ENCODE measurements around the gene MOV10. TPM values are rescaled to one million over a fixed set of nuclear protein-coding genes. Genes with fewer than 3 reads are reported as not detected.

The MOV10 gene
- total RNA-seq (33.6 TPM), polyA plus RNA-seq (62.9 TPM)
- long read RNA-seq, donor 1, partial matches to known transcripts = 0 of 3 reads
- long read RNA-seq, donor 1, other reads (novel, unspliced or antisense) = 0 of 3 reads
- long read RNA-seq, donor 2, transcript MOV10-201 (20 exons, 3,383 nt) = major isoform, 10 of 209 reads
- long read RNA-seq, donor 2, partial matches to known transcripts = 68 of 209 reads
- long read RNA-seq, donor 2, other reads (novel, unspliced or antisense) = 126 of 209 reads
- long read RNA-seq, donor 3, partial matches to known transcripts = 94 of 116 reads
- long read RNA-seq, donor 3, other reads (novel, unspliced or antisense) = 17 of 116 reads
- long read RNA-seq, donor 4, partial matches to known transcripts = 0 of 1 reads
- long read RNA-seq, donor 4, other reads (novel, unspliced or antisense) = 0 of 1 reads
- long read RNA-seq, donor 5, partial matches to known transcripts = 13 of 22 reads
- long read RNA-seq, donor 5, other reads (novel, unspliced or antisense) = 0 of 22 reads
- long read RNA-seq, donor 6, partial matches to known transcripts = 25 of 94 reads
- long read RNA-seq, donor 6, other reads (novel, unspliced or antisense) = 61 of 94 reads
- long read RNA-seq, donor 7, partial matches to known transcripts = 11 of 19 reads
- long read RNA-seq, donor 7, other reads (novel, unspliced or antisense) = 0 of 19 reads
- long read RNA-seq, donor 8, partial matches to known transcripts = 0 of 2 reads
- long read RNA-seq, donor 8, other reads (novel, unspliced or antisense) = 0 of 2 reads
- long read RNA-seq, donor 9, partial matches to known transcripts = 15 of 43 reads
- long read RNA-seq, donor 9, other reads (novel, unspliced or antisense) = 27 of 43 reads
- long read RNA-seq, donor 10, transcript MOV10-201 (20 exons, 3,383 nt) = major isoform, 5 of 52 reads
- long read RNA-seq, donor 10, partial matches to known transcripts = 18 of 52 reads
- long read RNA-seq, donor 10, other reads (novel, unspliced or antisense) = 29 of 52 reads

DNA sequence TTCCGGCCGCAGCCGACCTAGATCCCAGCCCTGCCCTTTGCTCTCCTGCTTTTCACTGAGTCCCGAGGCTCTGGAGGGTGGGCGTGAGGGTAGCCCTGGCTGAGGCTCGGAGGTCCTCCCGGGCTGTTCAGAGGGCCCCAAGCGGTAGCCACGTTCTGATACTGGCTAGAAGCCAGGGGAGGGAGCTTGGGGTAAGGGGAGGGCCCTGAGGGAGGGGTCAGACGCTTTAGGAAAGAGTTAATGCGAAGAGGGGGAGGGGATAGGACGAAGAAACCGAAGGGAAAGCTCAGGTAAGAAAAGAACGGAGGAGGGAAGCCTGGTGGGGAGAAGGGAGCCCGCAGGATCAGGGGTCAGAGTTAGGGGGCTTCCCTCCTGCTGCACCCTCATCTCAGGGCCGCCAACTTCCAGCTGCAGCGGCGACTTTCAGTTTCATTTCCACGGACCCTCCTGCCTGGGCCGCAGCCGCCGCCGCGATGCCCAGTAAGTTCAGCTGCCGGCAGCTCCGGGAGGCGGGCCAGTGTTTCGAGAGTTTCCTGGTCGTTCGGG, at the start of gene MOV10:
TSS of gene MOV10 (plus strand) at position 220 of the 546 bp plus-strand sequence. CDS start at position 474, 254 bp downstream.
- WGBS = 0% methylated on average over 30 of the region's 30 CpGs
- no peaks in the 10 kb centered on the region for H3K9me3 ChIP-seq (ENCODE audit: control insufficient read depth in 2 of 2, insufficient read depth in 1 of 2, low read length in 1 of 2)
- H3K4me3 ChIP-seq (ENCODE audit: low read length in 2 of 2) = peak within 1 kb of the TSS; percentile 82 to 92
- peaks cover 3 to 18% of the 10 kb centered on the region in 2 donors for H3K4me1 ChIP-seq (ENCODE audit: control insufficient read depth in 2 of 2, insufficient read depth in 2 of 2, low read length in 2 of 2)
- peak within 1 kb of the TSS; percentile 52 to 80 for H3K27ac ChIP-seq (ENCODE audit: low read depth in 1 of 2, low read length in 1 of 2)
- DNase-seq (ENCODE audit: low read depth in 6 of 9, low spot score in 9 of 9) = peak in 7 of 9 donors; percentile 36 to 74 (median 50)
- H3K36me3 ChIP-seq (ENCODE audit: control insufficient read depth in 2 of 2, insufficient read depth in 2 of 2, low read length in 1 of 2) = peaks cover 5 to 22% of the 10 kb centered on the region in 2 donors
- H3K27me3 ChIP-seq (ENCODE audit: control insufficient read depth in 2 of 2, insufficient read depth in 1 of 2, low read length in 1 of 2) = no peaks in the 10 kb centered on the region

DNA sequence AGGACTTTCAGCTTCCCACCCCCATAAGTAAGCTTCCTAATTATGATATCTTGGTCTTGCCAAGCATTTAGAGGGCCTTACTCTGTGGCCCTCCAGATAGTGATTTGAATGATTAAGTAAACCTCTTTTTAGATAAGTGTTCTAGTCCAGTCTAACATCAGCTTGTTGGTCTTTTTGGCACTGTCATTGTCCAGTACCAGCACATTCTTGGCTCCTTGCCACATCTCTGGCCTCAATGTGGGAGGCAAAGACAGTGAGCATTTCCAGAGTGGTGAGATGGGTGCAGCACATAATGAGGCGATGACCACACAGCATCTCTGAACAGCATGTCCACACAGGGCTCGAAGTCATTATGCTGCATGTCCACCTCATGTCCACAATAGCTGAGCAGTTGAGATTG, 48.8 kb upstream of the MOV10 start:
- Histone ChIP-seq H3K27me3 (ENCODE audit: control insufficient read depth in 2 of 2, insufficient read depth in 1 of 2, low read length in 1 of 2) (no peaks in the 10 kb centered on the region), H3K27ac (ENCODE audit: low read depth in 1 of 2, low read length in 1 of 2) (no peak overlapping the region), H3K4me3 (ENCODE audit: low read length in 2 of 2) (no peak overlapping the region), H3K4me1 (ENCODE audit: control insufficient read depth in 2 of 2, insufficient read depth in 2 of 2, low read length in 2 of 2) (peaks cover 5 to 12% of the 10 kb centered on the region in 2 donors), H3K36me3 (ENCODE audit: control insufficient read depth in 2 of 2, insufficient read depth in 2 of 2, low read length in 1 of 2) (peaks cover 9 to 31% of the 10 kb centered on the region in 2 donors), H3K9me3 (ENCODE audit: control insufficient read depth in 2 of 2, insufficient read depth in 1 of 2, low read length in 1 of 2) (no peaks in the 10 kb centered on the region)
- DNase-seq (ENCODE audit: low read depth in 6 of 9, low spot score in 9 of 9) = no peak
- WGBS = 98% methylated on average over 2 of the region's 2 CpGs

- H3K4me3 ChIP-seq (ENCODE audit: low read length in 2 of 2) = no peak overlapping the region
- peaks cover 9 to 36% of the 10 kb centered on the region in 2 donors for H3K36me3 ChIP-seq (ENCODE audit: control insufficient read depth in 2 of 2, insufficient read depth in 2 of 2, low read length in 1 of 2)
- H3K27ac ChIP-seq (ENCODE audit: low read depth in 1 of 2, low read length in 1 of 2) = no peak overlapping the region
- no peak for DNase-seq (ENCODE audit: low read depth in 6 of 9, low spot score in 9 of 9)
- 98% methylated on average over 5 of the region's 5 CpGs for WGBS
- peaks cover 3 to 11% of the 10 kb centered on the region in 2 donors for H3K4me1 ChIP-seq (ENCODE audit: control insufficient read depth in 2 of 2, insufficient read depth in 2 of 2, low read length in 2 of 2)
- no peaks in the 10 kb centered on the region for H3K9me3 ChIP-seq (ENCODE audit: control insufficient read depth in 2 of 2, insufficient read depth in 1 of 2, low read length in 1 of 2)
- H3K27me3 ChIP-seq (ENCODE audit: control insufficient read depth in 2 of 2, insufficient read depth in 1 of 2, low read length in 1 of 2) = no peaks in the 10 kb centered on the region
Observed at GRCh38 chr1:112626193-112626592, 48.3 kb upstream of the MOV10 start.

- peaks cover 0 to 4% of the 10 kb centered on the region in 2 donors for H3K4me1 ChIP-seq (ENCODE audit: control insufficient read depth in 2 of 2, insufficient read depth in 2 of 2, low read length in 2 of 2)
- no peak overlapping the region for H3K4me3 ChIP-seq (ENCODE audit: low read length in 2 of 2)
- no peak for DNase-seq (ENCODE audit: low read depth in 6 of 9, low spot score in 9 of 9)
- H3K27me3 ChIP-seq (ENCODE audit: control insufficient read depth in 2 of 2, insufficient read depth in 1 of 2, low read length in 1 of 2) = no peaks in the 10 kb centered on the region
- H3K9me3 ChIP-seq (ENCODE audit: control insufficient read depth in 2 of 2, insufficient read depth in 1 of 2, low read length in 1 of 2) = no peaks in the 10 kb centered on the region
- H3K36me3 ChIP-seq (ENCODE audit: control insufficient read depth in 2 of 2, insufficient read depth in 2 of 2, low read length in 1 of 2) = peaks cover 9 to 36% of the 10 kb centered on the region in 2 donors
- H3K27ac ChIP-seq (ENCODE audit: low read depth in 1 of 2, low read length in 1 of 2) = no peak overlapping the region
Observed at GRCh38 chr1:112626887-112627286, 47.6 kb upstream of the MOV10 start.

GRCh38 chr1:112628516-112628915, 45.9 kb upstream of the MOV10 start:
- DNase-seq (ENCODE audit: low read depth in 6 of 9, low spot score in 9 of 9) = no peak
- peaks cover 9 to 36% of the 10 kb centered on the region in 2 donors for H3K36me3 ChIP-seq (ENCODE audit: control insufficient read depth in 2 of 2, insufficient read depth in 2 of 2, low read length in 1 of 2)
- H3K27ac ChIP-seq (ENCODE audit: low read depth in 1 of 2, low read length in 1 of 2) = no peak overlapping the region
- no peak overlapping the region for H3K4me3 ChIP-seq (ENCODE audit: low read length in 2 of 2)
- no peaks in the 10 kb centered on the region for H3K9me3 ChIP-seq (ENCODE audit: control insufficient read depth in 2 of 2, insufficient read depth in 1 of 2, low read length in 1 of 2)
- WGBS = 95% methylated on average over 2 of the region's 2 CpGs
- H3K4me1 ChIP-seq (ENCODE audit: control insufficient read depth in 2 of 2, insufficient read depth in 2 of 2, low read length in 2 of 2) = peaks cover 0 to 3% of the 10 kb centered on the region in 2 donors
- H3K27me3 ChIP-seq (ENCODE audit: control insufficient read depth in 2 of 2, insufficient read depth in 1 of 2, low read length in 1 of 2) = no peaks in the 10 kb centered on the region

DNA sequence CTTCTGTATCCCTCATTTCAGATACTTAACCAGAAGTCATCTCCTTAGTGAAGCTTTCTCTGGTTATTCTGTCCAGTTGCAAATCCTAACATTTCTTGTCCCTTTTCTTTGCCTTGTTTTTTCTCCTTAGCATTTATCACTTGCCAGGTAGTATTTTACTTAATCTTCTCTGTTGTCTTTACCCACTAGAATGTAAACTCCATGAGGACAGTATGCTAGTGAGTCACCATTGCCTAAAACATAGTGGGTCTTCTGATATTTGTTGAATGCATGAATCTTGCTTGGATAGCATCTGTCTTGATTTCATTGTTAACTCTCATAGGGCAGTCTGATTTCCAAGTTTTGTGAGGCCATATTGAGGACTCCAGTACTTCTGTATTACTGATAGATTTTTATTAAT, 45.2 kb upstream of the MOV10 start:
- no peak for DNase-seq (ENCODE audit: low read depth in 6 of 9, low spot score in 9 of 9)
- Histone ChIP-seq H3K4me1 (ENCODE audit: control insufficient read depth in 2 of 2, insufficient read depth in 2 of 2, low read length in 2 of 2) (peaks cover 0 to under 1% of the 10 kb centered on the region in 2 donors), H3K27me3 (ENCODE audit: control insufficient read depth in 2 of 2, insufficient read depth in 1 of 2, low read length in 1 of 2) (no peaks in the 10 kb centered on the region), H3K9me3 (ENCODE audit: control insufficient read depth in 2 of 2, insufficient read depth in 1 of 2, low read length in 1 of 2) (no peaks in the 10 kb centered on the region), H3K36me3 (ENCODE audit: control insufficient read depth in 2 of 2, insufficient read depth in 2 of 2, low read length in 1 of 2) (peaks cover 9 to 36% of the 10 kb centered on the region in 2 donors), H3K4me3 (ENCODE audit: low read length in 2 of 2) (no peak overlapping the region), H3K27ac (ENCODE audit: low read depth in 1 of 2, low read length in 1 of 2) (no peak overlapping the region)

GRCh38 chr1:112633628-112634027, 40.8 kb upstream of the MOV10 start:
- Histone ChIP-seq H3K27me3 (ENCODE audit: control insufficient read depth in 2 of 2, insufficient read depth in 1 of 2, low read length in 1 of 2) (no peaks in the 10 kb centered on the region), H3K36me3 (ENCODE audit: control insufficient read depth in 2 of 2, insufficient read depth in 2 of 2, low read length in 1 of 2) (peaks cover 3 to 24% of the 10 kb centered on the region in 2 donors), H3K4me1 (ENCODE audit: control insufficient read depth in 2 of 2, insufficient read depth in 2 of 2, low read length in 2 of 2) (no peaks in the 10 kb centered on the region), H3K4me3 (ENCODE audit: low read length in 2 of 2) (no peak overlapping the region), H3K27ac (ENCODE audit: low read depth in 1 of 2, low read length in 1 of 2) (no peak overlapping the region), H3K9me3 (ENCODE audit: control insufficient read depth in 2 of 2, insufficient read depth in 1 of 2, low read length in 1 of 2) (no peaks in the 10 kb centered on the region)
- no peak for DNase-seq (ENCODE audit: low read depth in 6 of 9, low spot score in 9 of 9)
- 98% methylated on average over 2 of the region's 2 CpGs for WGBS

- Histone ChIP-seq H3K9me3 (ENCODE audit: control insufficient read depth in 2 of 2, insufficient read depth in 1 of 2, low read length in 1 of 2) (no peaks in the 10 kb centered on the region), H3K27ac (ENCODE audit: low read depth in 1 of 2, low read length in 1 of 2) (no peak overlapping the region), H3K4me3 (ENCODE audit: low read length in 2 of 2) (no peak overlapping the region), H3K4me1 (ENCODE audit: control insufficient read depth in 2 of 2, insufficient read depth in 2 of 2, low read length in 2 of 2) (no peaks in the 10 kb centered on the region), H3K36me3 (ENCODE audit: control insufficient read depth in 2 of 2, insufficient read depth in 2 of 2, low read length in 1 of 2) (peaks cover 3 to 21% of the 10 kb centered on the region in 2 donors), H3K27me3 (ENCODE audit: control insufficient read depth in 2 of 2, insufficient read depth in 1 of 2, low read length in 1 of 2) (no peaks in the 10 kb centered on the region)
- no peak for DNase-seq (ENCODE audit: low read depth in 6 of 9, low spot score in 9 of 9)
Observed at GRCh38 chr1:112634367-112634766, 40.1 kb upstream of the MOV10 start.
